HepG2 (cell line): ENCODE measurements around the gene SMIM13. TPM values are rescaled to one million over a fixed set of nuclear protein-coding genes. Genes with fewer than 3 reads are reported as not detected.

Experiments used
- AHDC1 ChIP-seq: sonication (generic); formaldehyde crosslinking; IDR thresholded peaks from 2 replicates; pipeline ENCODE4 v1.5.1; 2020; ENCODE audit warnings: mild to moderate bottlenecking, missing genetic modification reagents, borderline replicate concordance
- EP300 ChIP-seq, 3 experiments: sonication (generic) in 1 of 3; formaldehyde crosslinking in 1 of 3; IDR thresholded peaks; 2 replicates each; pipeline versions ENCODE4 v1.5.1 to v1.6.1; 2011 to 2020; ENCODE audit warnings: low read depth in 2 of 3, low read length in 2 of 3, borderline replicate concordance in 1 of 3, improper control_type of control experiment in 1 of 3, mild to moderate bottlenecking in 1 of 3, missing genetic modification reagents in 1 of 3, moderate library complexity in 1 of 3
- KDM3A ChIP-seq: IDR thresholded peaks from 2 replicates; pipeline ENCODE4 v1.6.1; 2018; ENCODE audit warnings: low read depth, missing compliant biosample characterization
- MYNN ChIP-seq: sonication (generic); formaldehyde crosslinking; IDR thresholded peaks from 2 replicates; pipeline ENCODE4 v1.4.0; 2020; ENCODE audit warnings: mild to moderate bottlenecking, low read depth, missing genetic modification reagents
- PHF8 ChIP-seq: sonication (generic); formaldehyde crosslinking; IDR thresholded peaks from 2 replicates; pipeline ENCODE4 v1.5.0; 2020; ENCODE audit warnings: missing genetic modification reagents
- RXRB ChIP-seq: IDR thresholded peaks from 2 replicates; pipeline ENCODE4 v1.6.1; 2016; ENCODE audit warnings: borderline replicate concordance, missing genetic modification reagents, missing compliant biosample characterization
- YEATS2 ChIP-seq: sonication (generic); formaldehyde crosslinking; IDR thresholded peaks from 2 replicates; pipeline ENCODE4 v1.4.0; 2020; ENCODE audit warnings: missing genetic modification reagents, borderline replicate concordance
- YY1 ChIP-seq: IDR thresholded peaks from 2 replicates; pipeline ENCODE4 v1.6.1; 2011; ENCODE audit warnings: low read length, low read depth, moderate library complexity, mild to moderate bottlenecking; ENCODE audit not compliant: insufficient read depth, insufficient replicate concordance
- ZBTB10 ChIP-seq: sonication (generic); formaldehyde crosslinking; IDR thresholded peaks from 2 replicates; pipeline ENCODE4 v1.4.0; 2020; ENCODE audit warnings: missing genetic modification reagents, borderline replicate concordance
- ZNF280B ChIP-seq: sonication (generic); formaldehyde crosslinking; IDR thresholded peaks from 2 replicates; pipeline ENCODE4 v1.5.0; 2020; ENCODE audit warnings: missing genetic modification reagents, mild to moderate bottlenecking, borderline replicate concordance
- ZNF3 ChIP-seq: IDR thresholded peaks from 2 replicates; pipeline ENCODE4 v1.7.0; 2017; ENCODE audit warnings: inconsistent platforms
- ZNF446 ChIP-seq: sonication (generic); formaldehyde crosslinking; IDR thresholded peaks from 2 replicates; pipeline ENCODE4 v1.5.0; 2020; ENCODE audit warnings: mild to moderate bottlenecking, missing genetic modification reagents
- polyA plus RNA-seq, 8 experiments: library from polyadenylated mRNA; depleted of rRNA in 3 of 8; stranded (reverse) in 7 of 8; unstranded in 1 of 8; fragments of >200 nt; fragmentation: Illumina TruSeq in 4 of 8; extraction: Trizol in 4 of 8; gene quantifications; 2 replicates each; pipeline versions ENCODE4 v1.2.1 to v1.2.3, GENCODE V29; 2011 to 2016; ENCODE audit warnings: low read depth in 4 of 8, missing spikeins in 1 of 8, mixed read lengths in 1 of 8; ENCODE audit not compliant: insufficient read depth in 1 of 8
- total RNA-seq, 5 experiments: library from RNA; depleted of rRNA; stranded (reverse); fragments of >200 nt; fragmentation: Illumina TruSeq; extraction: Trizol; gene quantifications; 2 replicates each; pipeline ENCODE4 v1.2.3, GENCODE V29; 2016; ENCODE audit warnings: low read depth in 1 of 5
- TF ChIP-seq, protein P1 (sequence below): sonication (generic); formaldehyde crosslinking; IDR thresholded peaks from 2 replicates; pipeline ENCODE4 v1.5.0; 2020; ENCODE audit warnings: missing genetic modification reagents
- TF ChIP-seq, protein P2 (sequence below): sonication (generic); formaldehyde crosslinking; IDR thresholded peaks from 2 replicates; pipeline ENCODE4 v1.8.0; 2022; ENCODE audit warnings: missing genetic modification reagents, mild to moderate bottlenecking, borderline replicate concordance

Gene SMIM13
- total and polyA plus RNA-seq, 2 of the 13 experiments (the other 11 are each of a cell fraction or from before 2014, with no cell fraction given), result 2.7 to 10.2 TPM

GRCh38 chr6:11093626-11094410 lies at the start of gene SMIM13 (continued):
- TF ChIP-seq ZNF3 (CRISPR knock-in tag), result no peak
- 0 out of 2 replicates have a peak, but pooled peaks have one; percentile 24 for TF ChIP-seq RXRB (CRISPR knock-in tag)
- peak; percentile 78; the same call in 1 of the 2 replicates for TF ChIP-seq ZBTB10 (CRISPR knock-in tag)
- TF ChIP-seq MYNN (CRISPR knock-in tag), result peak; percentile 42; the same call in 1 of the 2 replicates
- TF ChIP-seq EP300 (IDR thresholded peaks at IDR 0.05; ENCODE audit: low read depth in 2 of 2, low read length in 2 of 2), result peak in 1 of 2 experiments; percentile 20; a peak in 1 of 4 replicates
- TF ChIP-seq EP300 (CRISPR knock-in tag; IDR thresholded peaks at IDR 0.05; ENCODE audit: borderline replicate concordance), result no peak
- TF ChIP-seq KDM3A (CRISPR knock-in tag), result 0 out of 2 replicates have a peak, but pooled peaks have one; percentile 44
- peak; percentile 95 for TF ChIP-seq ZNF446
- peak; percentile 92 for TF ChIP-seq YEATS2 (CRISPR knock-in tag)
- TF ChIP-seq, protein P1, sequence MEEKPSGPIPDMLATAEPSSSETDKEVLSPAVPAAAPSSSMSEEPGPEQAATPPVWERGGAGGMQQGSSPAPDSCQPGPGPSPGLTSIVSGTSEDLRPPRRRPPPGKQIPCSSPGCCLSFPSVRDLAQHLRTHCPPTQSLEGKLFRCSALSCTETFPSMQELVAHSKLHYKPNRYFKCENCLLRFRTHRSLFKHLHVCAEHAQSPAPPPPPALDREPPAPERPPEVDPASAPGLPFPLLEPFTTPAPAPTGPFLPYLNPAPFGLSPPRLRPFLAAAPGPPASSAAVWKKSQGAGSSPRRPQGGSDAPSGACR (CRISPR knock-in tag), result peak; percentile 88; the same call in 1 of the 2 replicates
- TF ChIP-seq AHDC1, result peak; percentile 82
- TF ChIP-seq PHF8, result peak; percentile 93
- TF ChIP-seq YY1, result peak; percentile 61
- TF ChIP-seq, protein P2, sequence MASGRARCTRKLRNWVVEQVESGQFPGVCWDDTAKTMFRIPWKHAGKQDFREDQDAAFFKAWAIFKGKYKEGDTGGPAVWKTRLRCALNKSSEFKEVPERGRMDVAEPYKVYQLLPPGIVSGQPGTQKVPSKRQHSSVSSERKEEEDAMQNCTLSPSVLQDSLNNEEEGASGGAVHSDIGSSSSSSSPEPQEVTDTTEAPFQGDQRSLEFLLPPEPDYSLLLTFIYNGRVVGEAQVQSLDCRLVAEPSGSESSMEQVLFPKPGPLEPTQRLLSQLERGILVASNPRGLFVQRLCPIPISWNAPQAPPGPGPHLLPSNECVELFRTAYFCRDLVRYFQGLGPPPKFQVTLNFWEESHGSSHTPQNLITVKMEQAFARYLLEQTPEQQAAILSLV (CRISPR knock-in tag), result no peak; the same call in none of the 2 replicates
- peak; percentile 73; the same call in 1 of the 2 replicates for TF ChIP-seq ZNF280B (CRISPR knock-in tag)
